ENCODE results near the gene TOR1B.

DNA sequence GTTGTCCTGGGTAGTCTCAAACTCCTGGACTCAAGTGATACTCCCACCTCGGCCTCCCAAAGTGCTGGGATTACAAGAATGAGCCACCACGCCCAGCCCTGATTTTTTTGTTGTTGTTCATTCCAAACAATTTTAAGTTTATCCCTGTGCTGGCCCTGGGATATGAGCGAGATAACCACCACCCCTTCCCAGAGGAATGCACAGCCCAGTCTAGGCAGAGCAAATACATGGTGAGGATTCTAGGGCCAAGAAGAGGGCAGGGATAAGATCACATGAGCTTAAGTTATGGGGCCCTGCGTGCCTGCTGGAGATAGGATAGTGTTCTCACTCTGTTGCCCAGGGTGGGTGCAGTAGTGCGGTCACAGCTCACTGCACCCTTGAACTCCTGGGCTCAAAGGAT, 21.0 kb upstream of the TOR1B start:
- no peak for TF ChIP-seq RARB (CRISPR knock-in tag; IDR thresholded peaks at IDR 0.05)
- no peak for TF ChIP-seq PATZ1 (CRISPR knock-in tag; IDR thresholded peaks at IDR 0.05; ENCODE audit: borderline replicate concordance)
- no peak for TF ChIP-seq ZFP3 (CRISPR knock-in tag; IDR thresholded peaks at IDR 0.05)
- TF ChIP-seq ARNTL (CRISPR knock-in tag; IDR thresholded peaks at IDR 0.05; ENCODE audit: borderline replicate concordance, low read depth): no peak
- TF ChIP-seq, protein P1, sequence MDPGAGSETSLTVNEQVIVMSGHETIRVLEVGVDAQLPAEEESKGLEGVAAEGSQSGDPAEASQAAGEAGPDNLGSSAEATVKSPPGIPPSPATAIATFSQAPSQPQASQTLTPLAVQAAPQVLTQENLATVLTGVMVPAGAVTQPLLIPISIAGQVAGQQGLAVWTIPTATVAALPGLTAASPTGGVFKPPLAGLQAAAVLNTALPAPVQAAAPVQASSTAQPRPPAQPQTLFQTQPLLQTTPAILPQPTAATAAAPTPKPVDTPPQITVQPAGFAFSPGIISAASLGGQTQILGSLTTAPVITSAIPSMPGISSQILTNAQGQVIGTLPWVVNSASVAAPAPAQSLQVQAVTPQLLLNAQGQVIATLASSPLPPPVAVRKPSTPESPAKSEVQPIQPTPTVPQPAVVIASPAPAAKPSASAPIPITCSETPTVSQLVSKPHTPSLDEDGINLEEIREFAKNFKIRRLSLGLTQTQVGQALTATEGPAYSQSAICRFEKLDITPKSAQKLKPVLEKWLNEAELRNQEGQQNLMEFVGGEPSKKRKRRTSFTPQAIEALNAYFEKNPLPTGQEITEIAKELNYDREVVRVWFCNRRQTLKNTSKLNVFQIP (CRISPR knock-in tag; IDR thresholded peaks at IDR 0.05; ENCODE audit: borderline replicate concordance, low read depth): no peak
- TF ChIP-seq ZFP30 (CRISPR knock-in tag; IDR thresholded peaks at IDR 0.05): no peak
- TF ChIP-seq, protein P2, sequence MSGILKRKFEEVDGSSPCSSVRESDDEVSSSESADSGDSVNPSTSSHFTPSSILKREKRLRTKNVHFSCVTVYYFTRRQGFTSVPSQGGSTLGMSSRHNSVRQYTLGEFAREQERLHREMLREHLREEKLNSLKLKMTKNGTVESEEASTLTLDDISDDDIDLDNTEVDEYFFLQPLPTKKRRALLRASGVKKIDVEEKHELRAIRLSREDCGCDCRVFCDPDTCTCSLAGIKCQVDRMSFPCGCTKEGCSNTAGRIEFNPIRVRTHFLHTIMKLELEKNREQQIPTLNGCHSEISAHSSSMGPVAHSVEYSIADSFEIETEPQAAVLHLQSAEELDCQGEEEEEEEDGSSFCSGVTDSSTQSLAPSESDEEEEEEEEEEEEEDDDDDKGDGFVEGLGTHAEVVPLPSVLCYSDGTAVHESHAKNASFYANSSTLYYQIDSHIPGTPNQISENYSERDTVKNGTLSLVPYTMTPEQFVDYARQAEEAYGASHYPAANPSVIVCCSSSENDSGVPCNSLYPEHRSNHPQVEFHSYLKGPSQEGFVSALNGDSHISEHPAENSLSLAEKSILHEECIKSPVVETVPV (CRISPR knock-in tag; IDR thresholded peaks at IDR 0.05): no peak
- TF ChIP-seq TCF4 (CRISPR knock-in tag; IDR thresholded peaks at IDR 0.05; ENCODE audit: borderline replicate concordance): no peak
- no peak for TF ChIP-seq ZC3H10 (CRISPR knock-in tag; IDR thresholded peaks at IDR 0.05)
- TF ChIP-seq OSR1 (CRISPR knock-in tag; IDR thresholded peaks at IDR 0.05): no peak
- TF ChIP-seq, protein P3, sequence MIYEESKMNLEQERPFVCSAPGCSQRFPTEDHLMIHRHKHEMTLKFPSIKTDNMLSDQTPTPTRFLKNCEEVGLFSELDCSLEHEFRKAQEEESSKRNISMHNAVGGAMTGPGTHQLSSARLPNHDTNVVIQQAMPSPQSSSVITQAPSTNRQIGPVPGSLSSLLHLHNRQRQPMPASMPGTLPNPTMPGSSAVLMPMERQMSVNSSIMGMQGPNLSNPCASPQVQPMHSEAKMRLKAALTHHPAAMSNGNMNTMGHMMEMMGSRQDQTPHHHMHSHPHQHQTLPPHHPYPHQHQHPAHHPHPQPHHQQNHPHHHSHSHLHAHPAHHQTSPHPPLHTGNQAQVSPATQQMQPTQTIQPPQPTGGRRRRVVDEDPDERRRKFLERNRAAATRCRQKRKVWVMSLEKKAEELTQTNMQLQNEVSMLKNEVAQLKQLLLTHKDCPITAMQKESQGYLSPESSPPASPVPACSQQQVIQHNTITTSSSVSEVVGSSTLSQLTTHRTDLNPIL (CRISPR knock-in tag; IDR thresholded peaks at IDR 0.05; ENCODE audit: low read depth): no peak
- no peak for TF ChIP-seq CSDC2 (CRISPR knock-in tag; IDR thresholded peaks at IDR 0.05)
- no peak for TF ChIP-seq PPARA (CRISPR knock-in tag; IDR thresholded peaks at IDR 0.05; ENCODE audit: borderline replicate concordance)
